HG02642 (cell line): ENCODE results near the gene TMEM229B.
"Not testable (repeated sequence)": the region's sequence is repeated elsewhere in the genome, so short reads cannot be mapped to it uniquely, and the experiment has no call there.

Source experiments
- ATAC-seq: cut with Tn5 transposase; IDR thresholded peaks from one replicate; pipeline ENCODE4 v1.9.1; 2021; ENCODE audit warnings: mild to moderate bottlenecking; ENCODE audit not compliant: unreplicated experiment, poor library complexity

Gene TMEM229B

GRCh38 chr14:67461341-67461985 lies 27.1 kb downstream of the TMEM229B start:
- ATAC-seq = no peak

GRCh38 chr14:67459336-67459735 lies 29.2 kb downstream of the TMEM229B start:
- ATAC-seq = no peak

- no peak for ATAC-seq
Measured at GRCh38 chr14:67457782-67458181, 30.7 kb downstream of the TMEM229B start.

- no peak for ATAC-seq
Measured at GRCh38 chr14:67456732-67457131, 31.8 kb downstream of the TMEM229B start.

GRCh38 chr14:67453575-67454300 lies 34.8 kb downstream of the TMEM229B start:
- ATAC-seq = no peak

GRCh38 chr14:67451667-67452066 lies 36.9 kb downstream of the TMEM229B start:
- ATAC-seq = not testable (repeated sequence)

- no peak for ATAC-seq
Measured at GRCh38 chr14:67449096-67449495, 39.4 kb downstream of the TMEM229B start.

GRCh38 chr14:67447033-67447381 lies 41.5 kb downstream of the TMEM229B start:
- ATAC-seq = no peak

GRCh38 chr14:67446371-67447032 lies 42.0 kb downstream of the TMEM229B start:
- no peak for ATAC-seq

- ATAC-seq = no peak
Measured at GRCh38 chr14:67444395-67444794, 44.1 kb downstream of the TMEM229B start.

GRCh38 chr14:67442139-67442906 lies 46.2 kb downstream of the TMEM229B start:
- ATAC-seq = no peak

GRCh38 chr14:67441672-67442071 lies 46.8 kb downstream of the TMEM229B start:
- ATAC-seq = no peak

- no peak for ATAC-seq
Measured at GRCh38 chr14:67441256-67441655, 47.3 kb downstream of the TMEM229B start.

GRCh38 chr14:67440513-67440912 lies 48.0 kb downstream of the TMEM229B start:
- ATAC-seq = no peak

- no peak for ATAC-seq
Measured at GRCh38 chr14:67438969-67439368, 49.6 kb downstream of the TMEM229B start.

- ATAC-seq = no peak
Measured at GRCh38 chr14:67436006-67436866, 52.3 kb downstream of the TMEM229B start.

GRCh38 chr14:67435603-67436002 lies 52.9 kb downstream of the TMEM229B start:
- no peak for ATAC-seq

GRCh38 chr14:67432050-67432564 lies 56.4 kb downstream of the TMEM229B start:
- ATAC-seq = no peak

- ATAC-seq = no peak
Measured at GRCh38 chr14:67429510-67430205, 58.9 kb downstream of the TMEM229B start.
